SK-MEL-5 (cell line): Measurements from ENCODE around the gene LRRFIP2. TPM values are rescaled to one million over a fixed set of nuclear protein-coding genes. Genes with fewer than 3 reads are reported as not detected.
"Not testable (repeated sequence)": the region's sequence is repeated elsewhere in the genome, so short reads cannot be mapped to it uniquely, and the experiment has no call there.

Experiments used
- DNase-seq: peaks from one replicate; pipeline ENCODE4 v3.0.0-alpha.2; 2016; ENCODE audit warnings: low read depth, low spot score
- in situ Hi-C: cut with HindIII; loops from 2 replicates; pipeline ENCODE4 v1.10.0; 2016; ENCODE audit warnings: low sequenced_read_pairs, high pct_unique_total_duplicates, low pct_unique_long_range_greater_than_20kb
- total RNA-seq: library from RNA; depleted of rRNA; stranded (reverse); fragments of >200 nt; shearing (Covaris generic); gene quantifications from 2 replicates; pipeline ENCODE4 v1.2.3, GENCODE V29; 2014

LRRFIP2 gene
- total RNA-seq, 1 experiment from 2014 or later: 54.5 TPM

DNA sequence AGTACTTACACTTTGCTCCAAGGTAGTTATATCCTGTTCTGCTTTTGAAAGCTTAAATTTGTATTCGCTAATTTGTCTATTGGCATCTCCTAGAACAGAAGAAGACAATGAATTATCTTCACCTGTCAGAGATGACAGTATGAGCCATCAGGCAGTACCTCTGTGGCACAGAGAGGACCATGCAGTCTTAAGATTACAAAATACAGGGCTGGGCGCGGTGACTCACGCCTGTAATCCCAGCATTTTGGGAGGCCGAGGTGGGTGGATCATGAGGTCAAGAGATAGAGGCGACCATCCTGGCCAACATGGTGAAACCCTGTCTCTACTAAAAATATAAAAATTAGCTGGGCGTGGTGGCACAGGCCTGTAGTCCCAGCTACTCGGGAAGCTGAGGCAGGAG is 119.3 kb downstream of the LRRFIP2 start:
- DNase-seq, in situ Hi-C loops: not testable (repeated sequence)

DNA sequence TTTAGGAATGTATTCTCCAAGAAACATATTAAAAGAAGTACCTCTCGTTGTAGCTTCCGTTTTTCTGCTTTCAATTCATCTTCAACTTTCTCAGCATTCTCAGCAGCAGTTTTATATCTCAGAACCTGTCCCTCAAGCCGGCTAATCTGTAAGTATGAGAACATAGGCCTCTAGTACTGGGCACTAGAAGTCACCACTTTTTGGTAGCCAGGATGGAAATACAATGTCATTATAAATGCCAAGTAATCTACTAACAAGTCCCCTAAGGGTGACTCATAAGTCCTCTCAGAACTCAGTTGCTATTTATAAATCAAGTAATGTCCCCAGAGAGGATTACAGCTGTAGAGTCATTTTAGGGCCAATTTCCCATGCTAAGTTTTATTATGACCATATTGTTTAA is 120.0 kb downstream of the LRRFIP2 start:
- DNase-seq: no peak
- in situ Hi-C loops: no loop called here

- DNase-seq: no peak
- in situ Hi-C loops: no loop called here
Observed at GRCh38 chr3:37053753-37054152, 120.6 kb downstream of the LRRFIP2 start.

DNA sequence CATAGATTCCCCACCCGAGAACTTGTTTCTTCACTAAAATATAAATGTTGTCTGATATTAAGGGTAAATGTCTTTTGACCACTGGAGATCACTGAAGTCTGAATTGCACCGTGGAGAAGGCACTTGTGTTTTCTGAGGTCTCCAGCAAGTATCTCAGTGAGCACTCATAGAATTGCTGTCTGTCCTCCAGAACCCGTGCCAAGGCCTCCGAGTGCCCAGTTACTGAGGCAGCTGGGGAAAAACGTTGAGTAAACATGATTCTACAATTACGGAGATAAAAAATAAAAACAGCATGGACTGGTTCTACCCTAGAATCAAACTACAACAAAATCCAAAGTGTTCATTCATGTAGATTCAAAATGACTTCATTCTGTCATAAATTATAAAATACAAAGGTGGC is 121.0 kb downstream of the LRRFIP2 start:
- in situ Hi-C loops: no loop called here
- DNase-seq: no peak

- no peak for DNase-seq
- in situ Hi-C loops: no loop called here
Observed at GRCh38 chr3:37052860-37053259, 121.5 kb downstream of the LRRFIP2 start.

DNA sequence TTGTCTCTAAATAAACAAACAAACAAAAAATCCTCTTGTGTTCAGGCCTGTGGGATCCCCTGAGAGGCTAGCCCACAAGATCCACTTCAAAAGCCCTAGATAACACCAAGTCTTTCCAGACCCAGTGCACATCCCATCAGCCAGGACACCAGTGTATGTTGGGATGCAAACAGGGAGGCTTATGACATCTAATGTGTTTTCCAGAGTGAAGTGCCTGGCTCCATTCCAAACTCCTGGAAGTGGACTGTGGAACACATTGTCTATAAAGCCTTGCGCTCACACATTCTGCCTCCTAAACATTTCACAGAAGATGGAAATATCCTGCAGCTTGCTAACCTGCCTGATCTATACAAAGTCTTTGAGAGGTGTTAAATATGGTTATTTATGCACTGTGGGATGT is 124.1 kb downstream of the LRRFIP2 start:
- no peak for DNase-seq
- in situ Hi-C loops: no loop called here

DNA sequence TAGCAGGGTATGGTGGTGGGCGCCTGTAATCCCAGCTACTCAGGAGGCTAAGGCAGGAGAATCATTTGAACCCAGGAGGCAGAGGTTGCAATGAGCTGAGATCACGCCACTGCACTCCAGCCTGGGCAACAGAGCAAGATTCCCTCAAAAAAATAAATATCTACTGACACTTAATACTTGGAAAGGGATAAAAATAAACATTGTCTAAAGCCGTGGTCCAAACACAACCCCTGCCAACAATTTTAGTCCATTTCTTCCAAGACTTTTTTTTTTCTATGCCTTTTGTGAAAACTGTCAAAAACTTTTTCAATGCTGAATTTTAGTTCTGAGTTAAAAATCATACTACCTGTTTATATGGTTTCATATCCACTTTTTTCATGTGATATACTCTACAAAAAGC is 131.7 kb downstream of the LRRFIP2 start:
- DNase-seq, in situ Hi-C loops: not testable (repeated sequence)

- in situ Hi-C loops: no loop called here
Observed at GRCh38 chr3:37041546-37042195, 132.7 kb downstream of the LRRFIP2 start.

DNA sequence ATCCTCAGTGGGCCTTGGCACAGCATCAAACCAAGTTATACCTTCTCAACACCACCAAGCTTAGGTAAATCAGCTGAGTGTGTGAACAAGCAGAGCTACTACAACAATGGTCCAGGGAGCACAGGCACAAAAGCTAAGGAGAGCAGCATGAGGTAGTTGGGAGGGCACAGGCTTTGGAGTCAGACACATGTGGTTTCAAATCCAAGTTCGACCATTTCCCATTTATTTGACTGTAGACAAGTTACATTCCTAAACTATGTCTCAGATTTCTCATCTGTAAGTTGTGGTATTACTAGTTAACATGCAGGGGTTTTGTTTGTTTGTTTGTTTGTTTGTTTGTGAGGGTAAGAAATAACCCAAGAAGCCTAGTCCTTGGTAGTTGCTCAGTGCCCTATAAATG is 134.2 kb downstream of the LRRFIP2 start:
- in situ Hi-C loops: no loop called here
- no peak for DNase-seq

More at GRCh38 chr3:37041546-37042195, 132.7 kb downstream of the LRRFIP2 start:
- DNase-seq: no peak

DNA sequence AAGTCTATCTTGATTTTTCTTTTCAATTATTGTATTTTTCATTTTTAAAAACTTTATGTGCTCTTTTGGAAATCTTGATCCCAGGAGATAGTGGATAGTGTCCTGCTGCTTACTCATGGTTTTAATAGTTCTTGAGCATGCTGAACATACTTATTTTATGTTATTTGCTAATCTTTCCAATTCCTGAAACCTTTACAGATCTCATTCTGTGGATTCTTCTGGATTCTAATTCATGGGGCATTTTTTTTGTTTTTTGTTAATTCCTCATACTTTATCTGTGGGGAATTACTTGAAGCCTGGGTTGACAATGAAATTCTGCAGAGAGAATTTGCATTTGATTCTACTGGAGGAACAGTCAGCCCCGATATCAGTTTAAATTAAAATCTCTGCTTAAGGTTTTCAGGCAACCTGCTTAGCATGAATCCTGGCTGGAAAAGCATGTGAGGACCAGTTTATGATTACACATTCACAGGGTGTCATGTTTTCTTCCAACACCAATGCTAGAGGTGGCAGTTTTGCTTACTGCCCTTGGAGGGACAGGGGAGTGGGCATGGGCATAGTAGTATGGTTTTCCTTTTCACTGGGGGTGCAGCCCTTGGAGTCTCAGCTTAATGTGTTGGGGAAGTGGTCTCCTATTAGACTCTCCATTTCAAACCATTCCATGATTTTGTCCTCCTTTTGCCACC is 135.1 kb downstream of the LRRFIP2 start:
- no peak for DNase-seq
- in situ Hi-C loops: no loop called here

GRCh38 chr3:37037352-37037751 is 137.0 kb downstream of the LRRFIP2 start:
- DNase-seq: no peak
- in situ Hi-C loops: no loop called here

- in situ Hi-C loops: no loop called here
- DNase-seq: no peak
Observed at GRCh38 chr3:37032961-37033360, 141.4 kb downstream of the LRRFIP2 start.

GRCh38 chr3:37031096-37031682 is 143.2 kb downstream of the LRRFIP2 start:
- DNase-seq: no peak
- in situ Hi-C loops: no loop called here

- in situ Hi-C loops: no loop called here
- no peak for DNase-seq
Observed at GRCh38 chr3:37030588-37030987, 143.8 kb downstream of the LRRFIP2 start.

- in situ Hi-C loops: no loop called here
- DNase-seq: no peak
Observed at GRCh38 chr3:37029516-37030163, 144.7 kb downstream of the LRRFIP2 start.

- DNase-seq: no peak
- in situ Hi-C loops: no loop called here
Observed at GRCh38 chr3:37029111-37029510, 145.3 kb downstream of the LRRFIP2 start.

DNA sequence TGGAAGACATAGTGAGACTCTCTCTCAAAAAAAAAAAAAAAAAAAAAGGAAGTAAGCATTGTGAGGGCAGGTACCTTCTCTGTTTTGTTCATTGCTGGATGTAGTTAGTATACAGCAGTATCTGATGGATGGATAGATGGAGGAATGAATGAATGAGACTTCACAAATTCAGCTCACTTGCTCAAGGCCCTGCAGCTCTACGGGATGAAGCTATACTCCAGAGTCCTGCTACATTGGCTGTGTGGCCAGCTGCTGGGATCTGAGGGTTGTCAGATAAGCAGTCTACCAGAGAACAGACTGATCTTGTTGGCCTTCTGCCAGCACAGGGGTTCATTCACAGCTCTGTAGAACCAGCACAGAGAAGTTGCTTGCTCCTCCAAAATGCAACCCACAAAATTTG is 146.1 kb downstream of the LRRFIP2 start:
- in situ Hi-C loops: no loop called here
- no peak for DNase-seq

GRCh38 chr3:37026851-37027250 is 147.5 kb downstream of the LRRFIP2 start:
- no peak for DNase-seq
- in situ Hi-C loops: no loop called here
